Cortex of kidney (tissue), 1 donor: Measurements from ENCODE around the gene GDNF.
"Not testable (repeated sequence)": the region's sequence is repeated elsewhere in the genome, so short reads cannot be mapped to it uniquely, and the experiment has no call there.

Experiments
- DNase-seq: peaks from one replicate; lab custom pipeline; 2025; lab: John Stamatoyannopoulos, UW

GDNF gene

GRCh38 chr5:37815913-37816312 lies 23.9 kb downstream of the GDNF start:
- no peak for DNase-seq

GRCh38 chr5:37814699-37815098 lies 25.1 kb downstream of the GDNF start:
- DNase-seq: no peak

DNA sequence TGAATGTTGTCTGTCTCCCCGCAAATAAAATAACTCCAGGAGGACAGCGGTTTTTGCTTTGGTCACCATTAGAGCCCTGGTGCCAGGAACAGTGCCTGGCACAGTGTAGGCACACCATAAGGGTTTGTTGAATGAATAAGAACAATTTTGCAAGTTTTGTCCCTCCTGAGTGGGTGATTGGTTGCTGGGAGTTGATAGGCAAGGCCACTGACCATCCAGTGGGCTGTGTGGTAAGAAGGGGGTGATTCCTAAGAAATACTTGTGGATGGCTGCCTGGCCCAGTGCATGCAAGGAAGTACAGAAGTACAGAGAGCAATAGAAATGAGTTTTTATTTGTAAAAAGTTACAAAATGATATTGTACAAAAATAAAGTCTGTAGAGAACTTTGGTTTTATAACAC lies 27.5 kb downstream of the GDNF start:
- no peak for DNase-seq

DNA sequence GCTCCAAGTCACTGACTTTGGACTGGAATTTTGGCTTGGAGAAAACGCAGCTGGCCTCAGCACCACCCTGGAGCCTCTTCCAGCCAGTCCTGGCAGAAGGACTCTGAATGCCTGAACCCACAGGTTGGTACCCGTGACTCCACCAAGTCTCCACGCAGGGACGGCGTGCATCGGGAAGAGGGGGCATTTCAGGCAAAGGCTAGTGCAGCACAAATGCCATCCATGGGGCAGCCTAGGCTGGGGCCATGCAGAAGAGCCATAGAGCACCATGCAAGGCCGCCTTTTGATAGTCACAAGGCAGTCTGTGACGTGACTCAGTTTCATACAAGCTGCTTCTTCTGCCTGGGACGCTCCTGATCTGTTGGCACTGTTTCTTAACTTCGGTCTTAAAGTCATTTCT lies 28.0 kb downstream of the GDNF start:
- no peak for DNase-seq

DNA sequence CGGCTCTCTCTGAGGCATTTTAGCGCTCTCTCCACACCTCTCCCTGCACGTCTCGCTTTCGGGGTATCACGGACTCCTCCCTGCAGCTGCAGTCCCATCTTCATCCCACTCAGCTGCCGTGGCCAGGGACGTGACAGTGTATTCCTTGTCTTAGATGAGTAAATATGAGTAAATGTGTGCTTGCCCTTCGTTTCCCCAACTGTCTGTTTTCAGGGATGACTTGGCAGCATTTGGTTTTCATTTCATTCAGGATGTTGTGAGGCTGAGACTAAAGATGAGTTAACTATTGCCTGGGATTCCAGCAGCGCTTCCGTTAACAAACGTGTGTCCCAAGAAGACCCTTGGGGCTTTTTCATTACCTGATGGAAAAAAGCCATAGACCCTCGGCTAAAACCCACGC lies 29.5 kb downstream of the GDNF start:
- no peak for DNase-seq

DNA sequence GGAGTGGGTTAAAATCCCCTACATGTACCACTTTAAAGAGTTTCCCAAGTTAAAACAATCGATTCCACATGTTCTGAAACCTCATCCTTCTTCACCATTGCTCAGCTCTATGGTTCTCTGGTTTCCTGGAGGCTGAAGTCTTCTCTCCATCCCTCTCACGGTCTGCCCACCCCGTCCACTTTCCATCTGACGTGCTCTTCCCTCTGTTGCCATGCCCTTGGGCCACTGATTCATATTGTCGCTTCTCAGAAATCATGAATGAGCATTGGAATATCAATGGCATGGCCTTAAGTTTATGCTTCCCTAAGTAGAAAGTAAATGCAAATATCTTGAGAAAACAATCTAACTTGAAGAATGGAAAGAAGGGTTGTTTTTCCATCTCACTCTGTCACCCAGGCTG lies 30.9 kb downstream of the GDNF start:
- DNase-seq: no peak

DNA sequence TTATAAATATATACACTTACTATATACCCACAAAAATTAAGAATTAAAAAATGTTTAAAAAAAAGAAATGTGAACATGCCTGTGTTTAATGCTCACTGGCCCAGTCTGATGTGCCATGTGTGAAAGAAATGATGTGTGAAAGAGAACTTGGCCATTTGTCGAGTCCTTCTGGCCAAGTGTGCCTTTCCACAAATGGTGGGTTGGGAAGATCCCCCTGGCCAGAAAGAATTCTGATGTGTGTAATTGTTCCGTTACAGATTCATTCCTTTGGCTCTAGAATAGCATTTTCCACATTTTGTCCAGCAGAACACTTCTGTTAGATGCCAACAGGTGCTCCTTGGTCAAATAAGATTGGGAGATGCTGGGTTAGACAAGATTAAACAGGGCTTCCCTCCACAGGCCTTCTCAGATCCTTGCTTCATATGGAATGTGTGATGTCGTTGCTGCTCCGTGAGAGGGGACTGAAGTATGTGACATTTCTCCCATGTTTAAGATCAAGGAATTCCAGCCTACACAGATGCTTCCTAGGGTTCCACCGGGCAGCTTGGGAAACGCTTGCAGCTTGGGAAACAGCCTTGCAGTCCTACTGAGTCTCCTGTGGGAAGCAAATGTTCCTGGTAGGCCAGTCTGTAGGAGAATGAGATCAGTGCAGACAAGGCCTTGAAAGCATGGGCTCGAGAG lies 32.1 kb downstream of the GDNF start:
- DNase-seq: no peak

DNA sequence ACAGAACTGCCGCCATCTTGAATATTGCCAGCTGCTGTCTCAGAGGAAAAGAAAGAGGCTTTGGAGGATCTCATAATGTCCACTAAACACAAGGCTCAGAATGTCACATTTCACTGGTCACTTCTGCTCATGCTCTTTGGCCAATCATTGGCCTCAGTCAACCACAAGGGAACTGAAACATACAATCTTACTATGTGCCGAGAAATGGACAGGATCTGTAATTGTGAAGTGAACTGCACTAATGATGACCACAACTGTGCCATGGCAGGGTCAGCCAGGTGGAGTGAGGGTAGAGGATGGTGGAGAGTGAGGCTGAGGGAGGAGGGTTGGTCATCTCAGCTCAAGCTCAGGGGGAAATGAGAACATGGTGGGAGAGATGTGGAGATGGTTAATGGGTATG lies 32.8 kb downstream of the GDNF start:
- DNase-seq: no peak

DNA sequence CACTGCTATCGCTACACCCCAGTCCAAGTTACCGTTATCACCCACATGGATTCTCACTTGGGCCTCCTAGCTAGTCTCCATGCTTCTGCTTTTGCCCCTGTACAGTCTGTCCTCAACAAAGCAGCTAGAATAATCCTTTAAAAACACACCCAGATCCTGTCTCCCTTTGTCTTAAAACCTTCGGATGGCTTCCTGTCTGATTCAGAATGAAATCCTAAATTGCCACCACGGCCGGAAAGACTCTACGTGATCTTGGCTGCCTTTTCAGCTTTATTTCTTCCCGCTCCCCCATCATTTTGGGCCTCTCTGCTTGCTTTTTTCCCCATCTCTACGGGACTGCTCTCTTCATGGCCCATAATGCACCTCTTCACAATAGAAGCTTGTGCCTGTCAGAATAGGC lies 33.4 kb downstream of the GDNF start:
- DNase-seq: no peak

DNA sequence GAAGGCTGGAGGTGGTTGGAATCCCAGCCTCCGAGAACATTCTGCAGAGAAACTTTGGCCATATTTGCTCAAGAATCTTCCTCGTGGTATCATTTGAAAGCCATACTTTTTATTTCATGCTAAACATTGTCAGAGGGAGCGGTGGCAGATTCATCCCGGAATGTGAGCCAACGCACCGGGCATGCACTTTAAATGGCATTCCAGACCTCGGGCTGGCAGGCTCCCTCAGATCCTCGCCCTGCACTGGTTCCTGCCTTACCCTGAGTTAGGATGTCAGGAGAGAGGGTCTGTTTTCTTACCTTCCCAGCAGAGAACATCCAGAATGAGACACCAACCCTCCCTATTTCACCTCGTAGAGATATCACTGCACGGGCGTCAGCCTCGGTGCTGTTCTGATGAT lies 33.8 kb downstream of the GDNF start:
- no peak for DNase-seq

DNA sequence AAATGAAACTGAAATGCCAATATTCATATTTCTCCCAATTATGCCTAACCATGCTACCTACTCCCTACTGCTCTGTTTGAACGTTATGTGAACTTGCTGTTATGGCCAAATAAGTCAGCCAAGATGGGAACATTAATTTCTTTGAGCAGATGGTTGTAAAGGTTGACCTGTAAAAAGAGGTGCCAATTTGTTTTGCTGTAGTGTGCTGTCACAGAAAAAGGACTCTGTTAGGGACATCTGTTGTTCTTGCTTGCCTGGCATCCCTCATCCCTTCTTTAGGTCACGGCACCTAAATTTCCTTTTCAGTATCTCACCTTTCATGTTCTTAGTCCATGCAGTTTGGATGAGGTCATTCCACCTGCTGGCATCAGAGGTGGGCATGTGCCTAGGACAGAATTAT lies 35.4 kb downstream of the GDNF start:
- no peak for DNase-seq

DNA sequence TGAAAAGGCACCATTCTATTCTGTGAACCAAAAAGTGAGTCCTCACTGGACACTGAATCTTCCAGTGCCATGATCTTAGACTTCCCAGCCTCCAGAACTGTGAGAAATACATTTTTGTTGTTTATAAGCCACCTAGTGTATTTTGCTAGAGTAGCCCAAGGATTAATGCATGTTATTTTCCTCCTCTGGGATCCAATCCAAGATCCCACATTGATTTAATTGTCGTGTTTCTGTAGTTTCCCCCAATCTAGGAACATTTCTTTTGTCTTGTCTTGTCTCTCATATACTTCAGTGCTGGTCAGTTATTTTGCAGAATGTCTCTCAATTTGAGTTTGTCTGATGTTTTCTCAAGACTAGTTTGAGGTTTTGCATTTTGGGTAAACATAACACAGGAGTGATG lies 36.4 kb downstream of the GDNF start:
- no peak for DNase-seq

DNA sequence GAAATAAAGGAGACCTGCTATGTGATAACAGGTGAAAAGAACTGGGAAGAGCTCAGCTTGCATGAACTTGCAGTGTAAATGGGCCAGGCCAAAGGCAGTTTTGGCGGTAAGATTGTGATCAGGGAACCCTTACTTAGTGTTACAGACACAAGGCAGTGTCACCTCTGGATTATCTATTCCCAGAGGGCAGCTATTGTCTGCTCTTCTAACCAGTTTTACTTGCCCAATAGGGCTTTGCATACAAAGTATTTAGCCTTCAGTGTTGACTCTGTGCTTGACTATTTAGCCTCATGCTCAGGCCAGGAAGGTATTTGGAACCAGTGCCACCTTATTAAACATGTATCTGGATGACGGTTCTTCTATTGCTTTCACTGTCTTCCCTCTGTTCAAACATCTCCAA lies 38.3 kb downstream of the GDNF start:
- no peak for DNase-seq

GRCh38 chr5:37799865-37800421 lies 39.9 kb downstream of the GDNF start:
- DNase-seq: no peak

- not testable (repeated sequence) for DNase-seq
Observed at GRCh38 chr5:37796435-37796834, 43.4 kb downstream of the GDNF start.

DNA sequence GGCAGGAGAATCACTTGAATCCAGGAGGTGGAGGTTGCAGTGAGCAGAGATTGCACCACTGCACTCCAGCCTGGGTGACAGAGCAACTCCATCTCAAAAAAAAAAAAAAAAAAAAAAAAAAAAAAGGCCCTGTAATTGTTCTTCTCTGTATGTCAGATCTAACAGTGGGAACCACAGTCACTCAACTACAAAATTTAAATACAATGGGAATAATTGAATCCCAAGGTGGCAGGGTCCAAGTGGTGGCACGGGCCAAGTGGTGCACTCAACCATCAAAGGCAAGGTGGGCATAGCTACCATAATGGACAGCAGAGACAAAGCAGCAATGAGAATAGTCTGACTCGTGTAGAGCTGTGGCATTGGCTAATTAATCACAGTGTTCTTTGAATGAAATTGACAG lies 44.5 kb downstream of the GDNF start:
- DNase-seq: not testable (repeated sequence)

- no peak for DNase-seq
Observed at GRCh38 chr5:37792975-37793631, 46.7 kb downstream of the GDNF start.

- no peak for DNase-seq
Observed at GRCh38 chr5:37791321-37791720, 48.5 kb downstream of the GDNF start.

GRCh38 chr5:37789991-37790390 lies 49.9 kb downstream of the GDNF start:
- DNase-seq: no peak

DNA sequence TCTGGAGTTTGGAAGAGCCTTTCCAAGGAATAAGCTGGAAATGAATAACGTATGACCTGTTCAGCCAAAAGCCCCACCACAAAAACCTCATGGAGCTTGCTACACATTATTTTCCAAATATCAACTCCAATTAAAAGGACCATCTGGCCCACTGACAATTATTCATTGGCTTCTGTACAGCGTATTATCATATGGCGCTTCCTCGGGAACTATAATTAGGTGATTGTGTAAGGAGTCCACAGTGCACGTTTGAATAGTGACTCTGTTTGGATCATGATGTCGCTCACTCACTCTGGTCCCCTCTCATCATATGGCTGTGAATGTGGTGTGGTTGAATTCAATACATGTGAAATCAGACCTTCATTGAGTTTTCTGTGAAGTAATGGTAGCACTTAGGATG lies 52.1 kb downstream of the GDNF start:
- DNase-seq: no peak

DNA sequence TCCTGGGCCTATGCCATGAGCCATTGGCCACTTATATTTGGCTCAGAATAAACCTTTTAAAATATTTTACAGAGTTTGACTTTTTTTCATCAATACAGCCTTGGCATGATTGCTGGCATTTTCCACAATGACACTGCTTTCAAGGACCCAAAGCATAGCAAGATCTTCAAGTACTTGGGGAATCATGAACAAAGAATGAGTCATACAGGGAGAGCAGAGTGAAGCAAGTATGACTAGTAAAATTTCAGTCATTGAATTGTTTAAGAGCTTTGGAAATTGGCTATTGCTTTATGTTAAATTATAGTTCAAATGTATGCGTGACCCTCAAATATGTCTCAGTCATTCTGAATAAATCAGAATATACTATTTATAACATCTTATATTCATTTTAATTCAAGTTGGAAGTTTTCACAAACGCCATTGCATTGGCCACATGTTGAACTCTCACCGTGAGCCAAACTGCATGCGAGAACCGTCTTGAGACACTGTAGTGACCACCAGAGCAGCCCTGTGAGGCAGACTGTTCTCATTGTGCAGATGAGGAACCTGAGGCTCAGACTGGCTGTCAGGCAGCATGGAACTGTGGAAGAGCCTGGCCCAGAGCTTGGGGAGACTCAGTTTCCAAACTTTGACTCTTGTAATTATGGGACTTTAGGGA lies 52.9 kb downstream of the GDNF start:
- DNase-seq: no peak

GRCh38 chr5:37786416-37786815 lies 53.4 kb downstream of the GDNF start:
- no peak for DNase-seq

- not testable (repeated sequence) for DNase-seq
Observed at GRCh38 chr5:37781409-37781808, 58.4 kb downstream of the GDNF start.
